Stimulated activated naive CD4-positive, alpha-beta T cell (primary cell): ENCODE measurements around the gene CIB2.

Experiments used
- DNase-seq, 6 experiments: peaks; one replicate each; lab custom pipeline; 2025; lab: John Stamatoyannopoulos, UW

CIB2 gene

GRCh38 chr15:78083687-78084448, 47.4 kb downstream of the CIB2 start:
- DNase-seq = no peak

GRCh38 chr15:78083186-78083585, 48.1 kb downstream of the CIB2 start:
- DNase-seq = no peak

- DNase-seq = no peak
Observed at GRCh38 chr15:78082743-78083110, 48.5 kb downstream of the CIB2 start.

GRCh38 chr15:78082106-78082742, 49.0 kb downstream of the CIB2 start:
- DNase-seq = no peak

GRCh38 chr15:78080088-78080460, 51.2 kb downstream of the CIB2 start:
- DNase-seq = no peak

GRCh38 chr15:78079298-78080087, 51.8 kb downstream of the CIB2 start:
- no peak for DNase-seq

GRCh38 chr15:78077871-78078210, 53.4 kb downstream of the CIB2 start:
- peak in 1 of 6 experiments; percentile 74 for DNase-seq

GRCh38 chr15:78077053-78077870, 54.0 kb downstream of the CIB2 start, which contains the start of gene TBC1D2B:
TSS of gene TBC1D2B (minus strand) at chr15:78077711. CDS start at chr15:78077652, 59 bp downstream.
- DNase-seq = peak; percentile 38 to 74 (median 65)

- peak in 1 of 6 experiments; percentile 9 for DNase-seq
Observed at GRCh38 chr15:78076231-78077052, 54.8 kb downstream of the CIB2 start.

GRCh38 chr15:78075490-78076230, 55.6 kb downstream of the CIB2 start:
- no peak for DNase-seq

- DNase-seq = no peak
Observed at GRCh38 chr15:78073046-78073787, 58.0 kb downstream of the CIB2 start.

- peak in 5 of 6 experiments; percentile 14 to 54 (median 39) for DNase-seq
Observed at GRCh38 chr15:78072080-78072892, 59.0 kb downstream of the CIB2 start.

- DNase-seq = no peak
Observed at GRCh38 chr15:78071383-78071782, 59.9 kb downstream of the CIB2 start.

GRCh38 chr15:78070049-78070700, 61.1 kb downstream of the CIB2 start:
- peak in 3 of 6 experiments; percentile 16 to 29 (median 23) for DNase-seq

GRCh38 chr15:78069462-78070029, 61.7 kb downstream of the CIB2 start:
- DNase-seq = no peak

- no peak for DNase-seq
Observed at GRCh38 chr15:78069052-78069414, 62.2 kb downstream of the CIB2 start.

- peak in 1 of 6 experiments; percentile 38 for DNase-seq
Observed at GRCh38 chr15:78067328-78068228, 63.7 kb downstream of the CIB2 start.
